ENCODE measurements around the gene ZPLD1. TPM values are rescaled to one million over a fixed set of nuclear protein-coding genes. Genes with fewer than 3 reads are reported as not detected.

The ZPLD1 gene
- total and polyA plus RNA-seq, 10 of the 15 experiments (the other 5 are each of a cell fraction or from before 2014, with no cell fraction given), result not detected

- in situ Hi-C loops (cut with MboI), result no loop called here
- SMC1A ChIA-PET (ENCODE audit: uncharacterized antibody, unreplicated experiment), result interaction anchor here (1.6 kb wide), 1 partner anchor 16 kb away, joined by 3 read pairs; no protein-coding TSS in a partner anchor
These were observed 57.5 kb downstream of the ZPLD1 start for GRCh38 chr3:102492300-102492699.

More at GRCh38 chr3:102492300-102492699, 57.5 kb downstream of the ZPLD1 start:
- ChIA-PET CTCF (interaction anchor here (1.3 kb wide), 2 partner anchors 10 to 263 kb away, joined by 3 to 4 read pairs; no protein-coding TSS in a partner anchor), RAD21 (ENCODE audit: unreplicated experiment) (no interaction called here), POLR2A (no interaction called here)
- intact Hi-C loops (cut with micrococcal nuclease; ENCODE audit: unreplicated experiment), result no loop called here
- no peak overlapping the region for H3K9ac ChIP-seq (ENCODE audit: control insufficient read depth, insufficient read depth, low read length)
- no peak overlapping the region for H3K27ac ChIP-seq (ENCODE audit: control insufficient read depth, insufficient read depth)
- no TSS peak for BruUV-seq (replicated peaks)
- no peaks in the 10 kb centered on the region for H3K27me3 ChIP-seq (replicated peaks in 1 of 2; ENCODE audit: control insufficient read depth in 2 of 2, insufficient read depth in 2 of 2, low read length in 1 of 2)
- H3K4me2 ChIP-seq (ENCODE audit: control insufficient read depth, insufficient read depth), result no peak overlapping the region
- no peak overlapping the region for H3K4me3 ChIP-seq
- H3K9me3 ChIP-seq (replicated peaks; ENCODE audit: control insufficient read depth, insufficient read depth, low read length), result no peaks in the 10 kb centered on the region
- no peaks in the 10 kb centered on the region for H3K36me3 ChIP-seq (ENCODE audit: control insufficient read depth in 2 of 2, insufficient read depth in 2 of 2, low read length in 1 of 2)
- FAIRE-seq (no peak), DNase-seq (ENCODE audit: low read depth, low spot score) (no peak), ATAC-seq (no peak)
- TF ChIP-seq NFXL1 (IDR thresholded peaks at IDR 0.05; ENCODE audit: borderline replicate concordance) (no peak), CTCF (IDR thresholded peaks at IDR 0.05 in 2 of 3, conservative IDR thresholded peaks at IDR 0.05 in 1 of 3; ENCODE audit: control insufficient read depth in 2 of 3, extremely low read depth in 1 of 3, insufficient read depth in 1 of 3, low read depth in 3 of 3, low read length in 3 of 3) (no peak), ZNF384 (IDR thresholded peaks at IDR 0.05; ENCODE audit: borderline replicate concordance, low read depth, low read length) (no peak), RAD21 (IDR thresholded peaks at IDR 0.05; ENCODE audit: insufficient read depth, low read depth, low read length) (no peak), TARDBP (IDR thresholded peaks at IDR 0.05; ENCODE audit: borderline replicate concordance) (no peak), SPI1 (IDR thresholded peaks at IDR 0.05; ENCODE audit: borderline replicate concordance, insufficient read depth, low read depth, low read length) (no peak), CUX1 (IDR thresholded peaks at IDR 0.05; ENCODE audit: insufficient replicate concordance, low read depth, low read length) (no peak), SMC3 (IDR thresholded peaks at IDR 0.05; ENCODE audit: borderline replicate concordance, low read length) (no peak)
- TF ChIP-seq, protein P1, sequence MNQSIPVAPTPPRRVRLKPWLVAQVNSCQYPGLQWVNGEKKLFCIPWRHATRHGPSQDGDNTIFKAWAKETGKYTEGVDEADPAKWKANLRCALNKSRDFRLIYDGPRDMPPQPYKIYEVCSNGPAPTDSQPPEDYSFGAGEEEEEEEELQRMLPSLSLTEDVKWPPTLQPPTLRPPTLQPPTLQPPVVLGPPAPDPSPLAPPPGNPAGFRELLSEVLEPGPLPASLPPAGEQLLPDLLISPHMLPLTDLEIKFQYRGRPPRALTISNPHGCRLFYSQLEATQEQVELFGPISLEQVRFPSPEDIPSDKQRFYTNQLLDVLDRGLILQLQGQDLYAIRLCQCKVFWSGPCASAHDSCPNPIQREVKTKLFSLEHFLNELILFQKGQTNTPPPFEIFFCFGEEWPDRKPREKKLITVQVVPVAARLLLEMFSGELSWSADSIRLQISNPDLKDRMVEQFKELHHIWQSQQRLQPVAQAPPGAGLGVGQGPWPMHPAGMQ (IDR thresholded peaks at IDR 0.05; ENCODE audit: borderline replicate concordance), result no peak
- TF ChIP-seq, protein P2, sequence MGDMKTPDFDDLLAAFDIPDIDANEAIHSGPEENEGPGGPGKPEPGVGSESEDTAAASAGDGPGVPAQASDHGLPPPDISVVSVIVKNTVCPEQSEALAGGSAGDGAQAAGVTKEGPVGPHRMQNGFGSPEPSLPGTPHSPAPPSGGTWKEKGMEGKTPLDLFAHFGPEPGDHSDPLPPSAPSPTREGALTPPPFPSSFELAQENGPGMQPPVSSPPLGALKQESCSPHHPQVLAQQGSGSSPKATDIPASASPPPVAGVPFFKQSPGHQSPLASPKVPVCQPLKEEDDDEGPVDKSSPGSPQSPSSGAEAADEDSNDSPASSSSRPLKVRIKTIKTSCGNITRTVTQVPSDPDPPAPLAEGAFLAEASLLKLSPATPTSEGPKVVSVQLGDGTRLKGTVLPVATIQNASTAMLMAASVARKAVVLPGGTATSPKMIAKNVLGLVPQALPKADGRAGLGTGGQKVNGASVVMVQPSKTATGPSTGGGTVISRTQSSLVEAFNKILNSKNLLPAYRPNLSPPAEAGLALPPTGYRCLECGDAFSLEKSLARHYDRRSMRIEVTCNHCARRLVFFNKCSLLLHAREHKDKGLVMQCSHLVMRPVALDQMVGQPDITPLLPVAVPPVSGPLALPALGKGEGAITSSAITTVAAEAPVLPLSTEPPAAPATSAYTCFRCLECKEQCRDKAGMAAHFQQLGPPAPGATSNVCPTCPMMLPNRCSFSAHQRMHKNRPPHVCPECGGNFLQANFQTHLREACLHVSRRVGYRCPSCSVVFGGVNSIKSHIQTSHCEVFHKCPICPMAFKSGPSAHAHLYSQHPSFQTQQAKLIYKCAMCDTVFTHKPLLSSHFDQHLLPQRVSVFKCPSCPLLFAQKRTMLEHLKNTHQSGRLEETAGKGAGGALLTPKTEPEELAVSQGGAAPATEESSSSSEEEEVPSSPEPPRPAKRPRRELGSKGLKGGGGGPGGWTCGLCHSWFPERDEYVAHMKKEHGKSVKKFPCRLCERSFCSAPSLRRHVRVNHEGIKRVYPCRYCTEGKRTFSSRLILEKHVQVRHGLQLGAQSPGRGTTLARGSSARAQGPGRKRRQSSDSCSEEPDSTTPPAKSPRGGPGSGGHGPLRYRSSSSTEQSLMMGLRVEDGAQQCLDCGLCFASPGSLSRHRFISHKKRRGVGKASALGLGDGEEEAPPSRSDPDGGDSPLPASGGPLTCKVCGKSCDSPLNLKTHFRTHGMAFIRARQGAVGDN (IDR thresholded peaks at IDR 0.05), result no peak
- H3K79me2 ChIP-seq (ENCODE audit: control insufficient read depth, insufficient read depth, low read length), result no peaks in the 10 kb centered on the region
- H3K4me1 ChIP-seq (ENCODE audit: control insufficient read depth, insufficient read depth, low read length), result no peaks in the 10 kb centered on the region
- H4K20me1 ChIP-seq (ENCODE audit: control insufficient read depth, insufficient read depth), result no peaks in the 10 kb centered on the region
- WGBS (ENCODE audit: insufficient coverage, insufficient replicate concordance, low lambda C conversion rate, missing lambda C conversion rate), result 40% methylated on average over 8 of the region's 8 CpGs
- no peak overlapping the region for H2AFZ ChIP-seq (ENCODE audit: control insufficient read depth, low read depth, low read length)
